GM19238 (cell line): ENCODE results near the gene PWP1.

Source experiments
- DNase-seq: peaks from one replicate; pipeline ENCODE4 v3.0.0; 2011; ENCODE audit warnings: low spot score; ENCODE audit not compliant: insufficient read length

Gene PWP1

DNA sequence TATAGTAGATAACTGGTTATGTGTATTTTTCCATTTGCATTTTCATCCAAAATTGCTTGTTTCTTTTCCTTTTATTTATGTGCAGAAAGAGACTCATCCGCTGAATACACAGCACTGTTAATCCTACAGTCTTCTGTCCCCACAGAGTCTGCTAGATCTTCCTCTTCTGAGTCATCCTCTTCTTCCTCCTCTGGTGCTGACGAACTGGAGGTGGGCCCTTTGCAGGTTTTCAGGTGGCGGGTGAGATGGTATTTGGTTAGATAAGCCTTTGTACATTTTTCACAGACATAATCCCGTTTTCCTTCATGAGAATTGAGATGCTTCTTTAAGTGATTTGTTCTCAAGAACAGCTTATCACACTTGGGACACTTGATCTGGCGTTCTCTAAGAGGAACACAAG lies 48.5 kb downstream of the PWP1 start:
- no peak for DNase-seq

- DNase-seq = no peak
Measured at GRCh38 chr12:107735763-107736162, 50.2 kb downstream of the PWP1 start.

GRCh38 chr12:107736914-107737313 lies 51.3 kb downstream of the PWP1 start:
- peak; percentile 64 for DNase-seq

DNA sequence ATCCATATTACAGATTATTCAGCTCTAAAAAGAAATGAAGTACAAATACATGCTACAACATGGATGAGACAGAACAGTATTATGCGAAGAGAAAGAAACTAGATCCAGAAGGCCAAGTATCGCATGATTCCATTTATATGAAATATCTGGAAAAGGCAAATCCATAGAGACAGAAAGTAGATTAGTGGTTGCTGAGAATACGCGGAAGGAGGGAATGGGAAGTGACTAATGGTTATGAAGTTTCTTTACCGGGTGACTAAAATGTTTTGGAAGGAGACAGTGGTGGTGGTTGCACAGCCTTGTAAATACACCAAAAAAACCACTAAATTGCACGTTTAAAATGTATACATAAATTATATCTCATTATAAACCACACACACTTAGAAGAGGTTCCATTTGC lies 62.9 kb downstream of the PWP1 start:
- no peak for DNase-seq

DNA sequence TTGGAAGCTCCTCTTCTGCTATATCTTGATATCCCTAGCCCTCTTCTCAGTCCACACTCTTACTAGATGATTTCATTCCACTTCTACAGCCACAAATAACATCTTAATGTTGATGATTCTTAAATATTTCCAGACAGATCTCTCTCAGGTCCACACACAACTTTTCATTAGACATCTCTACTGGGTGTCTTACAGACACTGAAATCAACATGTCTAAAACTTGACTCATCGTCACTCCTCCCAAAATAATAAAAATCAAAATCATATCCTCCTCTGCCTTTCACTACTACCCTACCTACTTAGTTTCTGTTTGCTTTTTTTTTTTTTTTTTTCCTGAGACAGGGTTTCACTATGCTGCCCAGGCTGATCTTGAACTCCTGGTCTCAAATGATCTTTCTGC lies 63.5 kb downstream of the PWP1 start:
- DNase-seq = no peak

- DNase-seq = no peak
Measured at GRCh38 chr12:107759410-107759809, 73.8 kb downstream of the PWP1 start.

DNA sequence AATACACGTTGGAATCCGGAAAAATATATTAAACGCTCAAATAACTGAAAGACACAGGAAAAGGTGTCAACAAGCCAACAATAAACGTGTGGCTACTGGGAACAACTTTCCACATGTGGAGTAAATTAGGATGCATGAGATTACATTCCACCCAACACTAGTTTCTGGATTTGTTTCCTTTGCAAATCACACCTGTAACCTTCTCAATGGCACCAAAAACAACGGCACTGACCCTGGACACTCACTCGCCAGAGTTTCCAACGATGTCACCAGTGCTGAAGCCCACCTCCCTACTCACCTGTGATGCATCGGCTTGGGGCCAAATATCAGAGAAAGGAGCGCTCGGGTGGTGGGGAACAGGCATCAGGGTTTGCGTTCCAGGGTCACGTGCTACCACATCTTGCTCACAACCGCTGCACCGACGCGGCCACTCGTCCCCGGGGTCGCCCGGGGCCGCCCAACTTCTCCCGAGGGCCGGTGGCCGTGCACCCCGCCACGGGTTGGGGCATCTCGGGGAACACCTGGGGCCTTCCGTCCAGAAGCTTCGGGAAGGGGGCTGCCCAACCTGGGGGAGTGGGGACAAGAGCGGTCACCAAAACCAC lies 74.7 kb downstream of the PWP1 start:
- no peak for DNase-seq

GRCh38 chr12:107760809-107761501 lies 75.4 kb downstream of the PWP1 start, which contains the start of gene PRDM4:
Gene PRDM4 (minus strand): TSS chr12:107761137. CDS start chr12:107760515, 622 bp downstream.
- peak; percentile 97 for DNase-seq

GRCh38 chr12:107761502-107761904 lies 75.9 kb downstream of the PWP1 start:
- no peak for DNase-seq
